ENCODE results near the gene JMJD4.
A peak's percentile ranks its signal among the peaks of the same experiment; 100 is the strongest.

The JMJD4 gene

GRCh38 chr1:227776331-227776771 is 41.2 kb upstream of the JMJD4 start:
- Histone ChIP-seq H3K27ac (ENCODE audit: low read length) (peak overlapping the region; percentile 77), H3K36me3 (ENCODE audit: control insufficient read depth in 2 of 2, insufficient read depth in 2 of 2, low read length in 2 of 2) (peaks cover 7 to 17% of the 10 kb centered on the region in 2 donors), H3K27me3 (ENCODE audit: control insufficient read depth in 1 of 2, insufficient read depth in 2 of 2, low read length in 2 of 2) (no peaks in the 10 kb centered on the region), H3K9me3 (ENCODE audit: control insufficient read depth in 2 of 2, low read length in 2 of 2) (no peaks in the 10 kb centered on the region), H3K9ac (ENCODE audit: low read length in 2 of 2) (no peak overlapping the region), H3K4me3 (ENCODE audit: low read length in 2 of 2) (no peak overlapping the region), H3K4me1 (ENCODE audit: control insufficient read depth, insufficient read depth, low read length) (peaks cover 48% of the 10 kb centered on the region)

GRCh38 chr1:227775841-227776240 is 40.7 kb upstream of the JMJD4 start:
- H3K4me1 ChIP-seq (ENCODE audit: control insufficient read depth, insufficient read depth, low read length), result peaks cover 48% of the 10 kb centered on the region

GRCh38 chr1:227774821-227775661 is 39.9 kb upstream of the JMJD4 start:
- Histone ChIP-seq H3K9ac (ENCODE audit: low read length in 2 of 2) (peak overlapping the region; percentile 32 to 47), H3K27ac (ENCODE audit: low read length) (peak overlapping the region; percentile 77), H3K36me3 (ENCODE audit: control insufficient read depth in 2 of 2, insufficient read depth in 2 of 2, low read length in 2 of 2) (peaks cover 4 to 12% of the 10 kb centered on the region in 2 donors), H3K4me3 (ENCODE audit: low read length in 2 of 2) (peak overlapping the region; percentile 20 to 60), H3K9me3 (ENCODE audit: control insufficient read depth in 2 of 2, low read length in 2 of 2) (no peaks in the 10 kb centered on the region), H3K27me3 (ENCODE audit: control insufficient read depth in 1 of 2, insufficient read depth in 2 of 2, low read length in 2 of 2) (no peaks in the 10 kb centered on the region), H3K4me1 (ENCODE audit: control insufficient read depth, insufficient read depth, low read length) (peaks cover 48% of the 10 kb centered on the region)

More at GRCh38 chr1:227775841-227776240, 40.7 kb upstream of the JMJD4 start:
- H3K9me3 ChIP-seq (ENCODE audit: control insufficient read depth in 2 of 2, low read length in 2 of 2), result no peaks in the 10 kb centered on the region
- H3K9ac ChIP-seq (ENCODE audit: low read length in 2 of 2), result peak overlapping the region in 1 of 2 donors; percentile 32
- peak overlapping the region in 1 of 2 donors; percentile 1 for H3K4me3 ChIP-seq (ENCODE audit: low read length in 2 of 2)
- H3K27ac ChIP-seq (ENCODE audit: low read length), result peak overlapping the region; percentile 77
- H3K27me3 ChIP-seq (ENCODE audit: control insufficient read depth in 1 of 2, insufficient read depth in 2 of 2, low read length in 2 of 2), result no peaks in the 10 kb centered on the region
- peaks cover 5 to 14% of the 10 kb centered on the region in 2 donors for H3K36me3 ChIP-seq (ENCODE audit: control insufficient read depth in 2 of 2, insufficient read depth in 2 of 2, low read length in 2 of 2)

GRCh38 chr1:227774051-227774731 is 39.1 kb upstream of the JMJD4 start:
- Histone ChIP-seq H3K27ac (ENCODE audit: low read length) (peak overlapping the region; percentile 77), H3K4me1 (ENCODE audit: control insufficient read depth, insufficient read depth, low read length) (peaks cover 41% of the 10 kb centered on the region), H3K9me3 (ENCODE audit: control insufficient read depth in 2 of 2, low read length in 2 of 2) (no peaks in the 10 kb centered on the region), H3K36me3 (ENCODE audit: control insufficient read depth in 2 of 2, insufficient read depth in 2 of 2, low read length in 2 of 2) (peaks cover 4 to 18% of the 10 kb centered on the region in 2 donors), H3K27me3 (ENCODE audit: control insufficient read depth in 1 of 2, insufficient read depth in 2 of 2, low read length in 2 of 2) (no peaks in the 10 kb centered on the region), H3K4me3 (ENCODE audit: low read length in 2 of 2) (peak overlapping the region in 1 of 2 donors; percentile 60), H3K9ac (ENCODE audit: low read length in 2 of 2) (no peak overlapping the region)

GRCh38 chr1:227773558-227773957 is 38.5 kb upstream of the JMJD4 start:
- Histone ChIP-seq H3K27ac (ENCODE audit: low read length) (no peak overlapping the region), H3K4me3 (ENCODE audit: low read length in 2 of 2) (no peak overlapping the region), H3K9me3 (ENCODE audit: control insufficient read depth in 2 of 2, low read length in 2 of 2) (no peaks in the 10 kb centered on the region), H3K36me3 (ENCODE audit: control insufficient read depth in 2 of 2, insufficient read depth in 2 of 2, low read length in 2 of 2) (peaks cover 8 to 23% of the 10 kb centered on the region in 2 donors), H3K9ac (ENCODE audit: low read length in 2 of 2) (no peak overlapping the region), H3K4me1 (ENCODE audit: control insufficient read depth, insufficient read depth, low read length) (peaks cover 35% of the 10 kb centered on the region), H3K27me3 (ENCODE audit: control insufficient read depth in 1 of 2, insufficient read depth in 2 of 2, low read length in 2 of 2) (no peaks in the 10 kb centered on the region)

GRCh38 chr1:227771771-227772170 is 36.7 kb upstream of the JMJD4 start:
- Histone ChIP-seq H3K9ac (ENCODE audit: low read length in 2 of 2) (no peak overlapping the region), H3K4me3 (ENCODE audit: low read length in 2 of 2) (no peak overlapping the region), H3K36me3 (ENCODE audit: control insufficient read depth in 2 of 2, insufficient read depth in 2 of 2, low read length in 2 of 2) (peaks cover 26 to 40% of the 10 kb centered on the region in 2 donors), H3K27me3 (ENCODE audit: control insufficient read depth in 1 of 2, insufficient read depth in 2 of 2, low read length in 2 of 2) (no peaks in the 10 kb centered on the region), H3K27ac (ENCODE audit: low read length) (no peak overlapping the region), H3K9me3 (ENCODE audit: control insufficient read depth in 2 of 2, low read length in 2 of 2) (no peaks in the 10 kb centered on the region), H3K4me1 (ENCODE audit: control insufficient read depth, insufficient read depth, low read length) (peaks cover 29% of the 10 kb centered on the region)

- Histone ChIP-seq H3K36me3 (ENCODE audit: control insufficient read depth in 2 of 2, insufficient read depth in 2 of 2, low read length in 2 of 2) (peaks cover 27 to 41% of the 10 kb centered on the region in 2 donors), H3K9me3 (ENCODE audit: control insufficient read depth in 2 of 2, low read length in 2 of 2) (no peaks in the 10 kb centered on the region), H3K27me3 (ENCODE audit: control insufficient read depth in 1 of 2, insufficient read depth in 2 of 2, low read length in 2 of 2) (no peaks in the 10 kb centered on the region), H3K27ac (ENCODE audit: low read length) (no peak overlapping the region), H3K4me1 (ENCODE audit: control insufficient read depth, insufficient read depth, low read length) (peaks cover 25% of the 10 kb centered on the region), H3K4me3 (ENCODE audit: low read length in 2 of 2) (no peak overlapping the region), H3K9ac (ENCODE audit: low read length in 2 of 2) (no peak overlapping the region)
Observed at GRCh38 chr1:227771326-227771725, 36.2 kb upstream of the JMJD4 start.

- H3K36me3 ChIP-seq (ENCODE audit: control insufficient read depth in 2 of 2, insufficient read depth in 2 of 2, low read length in 2 of 2), result peaks cover 27 to 39% of the 10 kb centered on the region in 2 donors
- no peak overlapping the region for H3K9ac ChIP-seq (ENCODE audit: low read length in 2 of 2)
- H3K27ac ChIP-seq (ENCODE audit: low read length), result no peak overlapping the region
- no peaks in the 10 kb centered on the region for H3K9me3 ChIP-seq (ENCODE audit: control insufficient read depth in 2 of 2, low read length in 2 of 2)
- no peak overlapping the region for H3K4me3 ChIP-seq (ENCODE audit: low read length in 2 of 2)
- peaks cover 20% of the 10 kb centered on the region for H3K4me1 ChIP-seq (ENCODE audit: control insufficient read depth, insufficient read depth, low read length)
- no peaks in the 10 kb centered on the region for H3K27me3 ChIP-seq (ENCODE audit: control insufficient read depth in 1 of 2, insufficient read depth in 2 of 2, low read length in 2 of 2)
Observed at GRCh38 chr1:227770812-227771211, 35.7 kb upstream of the JMJD4 start.

- H3K27me3 ChIP-seq (ENCODE audit: control insufficient read depth in 1 of 2, insufficient read depth in 2 of 2, low read length in 2 of 2), result no peaks in the 10 kb centered on the region
Observed at GRCh38 chr1:227769936-227770494, 34.9 kb upstream of the JMJD4 start.

GRCh38 chr1:227769047-227769935 is 34.2 kb upstream of the JMJD4 start:
- Histone ChIP-seq H3K9me3 (ENCODE audit: control insufficient read depth in 2 of 2, low read length in 2 of 2) (no peaks in the 10 kb centered on the region), H3K27me3 (ENCODE audit: control insufficient read depth in 1 of 2, insufficient read depth in 2 of 2, low read length in 2 of 2) (no peaks in the 10 kb centered on the region), H3K4me3 (ENCODE audit: low read length in 2 of 2) (no peak overlapping the region), H3K9ac (ENCODE audit: low read length in 2 of 2) (no peak overlapping the region), H3K4me1 (ENCODE audit: control insufficient read depth, insufficient read depth, low read length) (peaks cover 11% of the 10 kb centered on the region), H3K36me3 (ENCODE audit: control insufficient read depth in 2 of 2, insufficient read depth in 2 of 2, low read length in 2 of 2) (peaks cover 27 to 39% of the 10 kb centered on the region in 2 donors), H3K27ac (ENCODE audit: low read length) (no peak overlapping the region)

More at GRCh38 chr1:227769936-227770494, 34.9 kb upstream of the JMJD4 start:
- Histone ChIP-seq H3K36me3 (ENCODE audit: control insufficient read depth in 2 of 2, insufficient read depth in 2 of 2, low read length in 2 of 2) (peaks cover 27 to 39% of the 10 kb centered on the region in 2 donors), H3K4me3 (ENCODE audit: low read length in 2 of 2) (no peak overlapping the region), H3K9me3 (ENCODE audit: control insufficient read depth in 2 of 2, low read length in 2 of 2) (no peaks in the 10 kb centered on the region), H3K9ac (ENCODE audit: low read length in 2 of 2) (no peak overlapping the region), H3K4me1 (ENCODE audit: control insufficient read depth, insufficient read depth, low read length) (peaks cover 14% of the 10 kb centered on the region), H3K27ac (ENCODE audit: low read length) (no peak overlapping the region)
